Measurements from ENCODE around the gene NFATC1.

DNA sequence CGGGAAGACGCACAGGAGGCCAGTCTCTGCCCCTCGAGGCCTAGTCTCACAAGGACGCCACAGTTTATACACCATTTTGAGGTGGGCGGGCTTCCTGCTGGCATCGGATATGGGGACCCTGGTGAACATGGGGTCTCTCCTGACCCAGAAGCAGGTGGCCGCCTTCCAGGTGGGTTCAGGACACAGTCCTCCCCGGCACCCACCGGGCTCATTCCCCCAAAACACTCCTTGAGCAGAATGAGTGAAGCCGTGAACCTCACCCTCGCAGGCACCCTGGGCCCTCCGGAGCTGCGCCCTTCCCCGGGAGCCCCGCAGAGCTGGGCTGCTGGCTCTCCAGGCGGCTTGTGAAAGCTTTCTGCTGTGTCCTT is 6.5 kb downstream of the NFATC1 start:
- TF ChIP-seq, protein P1, sequence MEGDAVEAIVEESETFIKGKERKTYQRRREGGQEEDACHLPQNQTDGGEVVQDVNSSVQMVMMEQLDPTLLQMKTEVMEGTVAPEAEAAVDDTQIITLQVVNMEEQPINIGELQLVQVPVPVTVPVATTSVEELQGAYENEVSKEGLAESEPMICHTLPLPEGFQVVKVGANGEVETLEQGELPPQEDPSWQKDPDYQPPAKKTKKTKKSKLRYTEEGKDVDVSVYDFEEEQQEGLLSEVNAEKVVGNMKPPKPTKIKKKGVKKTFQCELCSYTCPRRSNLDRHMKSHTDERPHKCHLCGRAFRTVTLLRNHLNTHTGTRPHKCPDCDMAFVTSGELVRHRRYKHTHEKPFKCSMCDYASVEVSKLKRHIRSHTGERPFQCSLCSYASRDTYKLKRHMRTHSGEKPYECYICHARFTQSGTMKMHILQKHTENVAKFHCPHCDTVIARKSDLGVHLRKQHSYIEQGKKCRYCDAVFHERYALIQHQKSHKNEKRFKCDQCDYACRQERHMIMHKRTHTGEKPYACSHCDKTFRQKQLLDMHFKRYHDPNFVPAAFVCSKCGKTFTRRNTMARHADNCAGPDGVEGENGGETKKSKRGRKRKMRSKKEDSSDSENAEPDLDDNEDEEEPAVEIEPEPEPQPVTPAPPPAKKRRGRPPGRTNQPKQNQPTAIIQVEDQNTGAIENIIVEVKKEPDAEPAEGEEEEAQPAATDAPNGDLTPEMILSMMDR (IDR thresholded peaks at IDR 0.05): no peak
- no peak for TF ChIP-seq POLR2A (IDR thresholded peaks at IDR 0.05)
